ENCODE results near the gene KMT2D. TPM values are rescaled to one million over a fixed set of nuclear protein-coding genes. Genes with fewer than 3 reads are reported as not detected.

KMT2D gene
- 10 to 100 TPM; 38.5 to 43.8 (median 42.3) TPM for polyA plus RNA-seq (ENCODE audit: insufficient read length in 3 of 3)

GRCh38 chr12:49060237-49061156 is at the start of gene KMT2D:
Gene KMT2D (minus strand): TSS chr12:49060794. CDS start chr12:49055324, 5,470 bp downstream.
- peak; percentile 91 to 93 (median 92) for DNase-seq (ENCODE audit: low read depth in 3 of 3, low spot score in 2 of 3)

- no peak for DNase-seq (ENCODE audit: low read depth in 3 of 3, low spot score in 2 of 3)
Measured at GRCh38 chr12:49109641-49110463, 49.3 kb upstream of the KMT2D start.

- DNase-seq (ENCODE audit: low read depth in 3 of 3, low spot score in 2 of 3): no peak
Measured at GRCh38 chr12:49108958-49109404, 48.4 kb upstream of the KMT2D start.

- no peak for DNase-seq (ENCODE audit: low read depth in 3 of 3, low spot score in 2 of 3)
Measured at GRCh38 chr12:49105504-49106084, 45.0 kb upstream of the KMT2D start.

- no peak for DNase-seq (ENCODE audit: low read depth in 3 of 3, low spot score in 2 of 3)
Measured at GRCh38 chr12:49104822-49105221, 44.2 kb upstream of the KMT2D start.

GRCh38 chr12:49100380-49100779 is 39.8 kb upstream of the KMT2D start:
- DNase-seq (ENCODE audit: low read depth in 3 of 3, low spot score in 2 of 3): no peak

GRCh38 chr12:49098703-49099102 is 38.1 kb upstream of the KMT2D start:
- DNase-seq (ENCODE audit: low read depth in 3 of 3, low spot score in 2 of 3): no peak

- no peak for DNase-seq (ENCODE audit: low read depth in 3 of 3, low spot score in 2 of 3)
Measured at GRCh38 chr12:49098035-49098451, 37.4 kb upstream of the KMT2D start.

- no peak for DNase-seq (ENCODE audit: low read depth in 3 of 3, low spot score in 2 of 3)
Measured at GRCh38 chr12:49097381-49097780, 36.8 kb upstream of the KMT2D start.

GRCh38 chr12:49094975-49095365 is 34.4 kb upstream of the KMT2D start:
- DNase-seq (ENCODE audit: low read depth in 3 of 3, low spot score in 2 of 3): no peak

GRCh38 chr12:49094160-49094974 is 33.8 kb upstream of the KMT2D start, which contains the start of gene DHH:
Gene DHH (minus strand): TSS chr12:49094801. CDS start chr12:49094512, 289 bp downstream.
- DNase-seq (ENCODE audit: low read depth in 3 of 3, low spot score in 2 of 3): no peak

- DNase-seq (ENCODE audit: low read depth in 3 of 3, low spot score in 2 of 3): no peak
Measured at GRCh38 chr12:49093792-49094159, 33.2 kb upstream of the KMT2D start.

- DNase-seq (ENCODE audit: low read depth in 3 of 3, low spot score in 2 of 3): no peak
Measured at GRCh38 chr12:49092816-49093406, 32.3 kb upstream of the KMT2D start.

- DNase-seq (ENCODE audit: low read depth in 3 of 3, low spot score in 2 of 3): no peak
Measured at GRCh38 chr12:49092086-49092815, 31.7 kb upstream of the KMT2D start.

- DNase-seq (ENCODE audit: low read depth in 3 of 3, low spot score in 2 of 3): no peak
Measured at GRCh38 chr12:49091836-49092085, 31.2 kb upstream of the KMT2D start.

GRCh38 chr12:49091056-49091835 is 30.7 kb upstream of the KMT2D start:
- DNase-seq (ENCODE audit: low read depth in 3 of 3, low spot score in 2 of 3): no peak

GRCh38 chr12:49089821-49090773 is 29.5 kb upstream of the KMT2D start:
- no peak for DNase-seq (ENCODE audit: low read depth in 3 of 3, low spot score in 2 of 3)

Measured in right renal cortex interstitium (tissue), 3 donors.